NCI-H226 (cell line): ENCODE data around the gene NCBP3.
A peak's percentile ranks its signal among the peaks of the same experiment; 100 is the strongest.
"Not testable (repeated sequence)": the region's sequence is repeated elsewhere in the genome, so short reads cannot be mapped to it uniquely, and the experiment has no call there.

Experiments used
- DNase-seq: peaks from one replicate; pipeline ENCODE4 v3.0.0-alpha.2; 2015

NCBP3 gene

GRCh38 chr17:3846437-3847164 lies 555 bp upstream of the NCBP3 start:
- no peak for DNase-seq

- DNase-seq, result no peak
Observed at GRCh38 chr17:3845291-3845620, 790 bp downstream of the NCBP3 start.

- not testable (repeated sequence) for DNase-seq
Observed at GRCh38 chr17:3844556-3844955, 1.5 kb downstream of the NCBP3 start.

GRCh38 chr17:3843935-3844516 lies 2.0 kb downstream of the NCBP3 start:
- peak; percentile 16 for DNase-seq

GRCh38 chr17:3838206-3838605 lies 7.8 kb downstream of the NCBP3 start:
- DNase-seq, result no peak

- DNase-seq, result no peak
Observed at GRCh38 chr17:3836551-3836950, 9.5 kb downstream of the NCBP3 start.

GRCh38 chr17:3835410-3836229 lies 10.4 kb downstream of the NCBP3 start:
- DNase-seq, result no peak

- no peak for DNase-seq
Observed at GRCh38 chr17:3834811-3835210, 11.2 kb downstream of the NCBP3 start.

- DNase-seq, result no peak
Observed at GRCh38 chr17:3828852-3829232, 17.2 kb downstream of the NCBP3 start.

GRCh38 chr17:3828151-3828851 lies 17.7 kb downstream of the NCBP3 start:
- DNase-seq, result no peak

GRCh38 chr17:3827124-3827773 lies 18.8 kb downstream of the NCBP3 start:
- peak; percentile 20 for DNase-seq

- no peak for DNase-seq
Observed at GRCh38 chr17:3826191-3826590, 19.9 kb downstream of the NCBP3 start.

GRCh38 chr17:3821101-3821500 lies 24.9 kb downstream of the NCBP3 start:
- DNase-seq, result no peak

- no peak for DNase-seq
Observed at GRCh38 chr17:3818786-3819185, 27.3 kb downstream of the NCBP3 start.

GRCh38 chr17:3817851-3818605 lies 28.0 kb downstream of the NCBP3 start:
- DNase-seq, result no peak

GRCh38 chr17:3815925-3816324 lies 30.1 kb downstream of the NCBP3 start:
- DNase-seq, result no peak

GRCh38 chr17:3815122-3815521 lies 30.9 kb downstream of the NCBP3 start:
- DNase-seq, result no peak

- DNase-seq, result no peak
Observed at GRCh38 chr17:3814361-3814760, 31.7 kb downstream of the NCBP3 start.

GRCh38 chr17:3813171-3813570 lies 32.9 kb downstream of the NCBP3 start:
- no peak for DNase-seq

- DNase-seq, result peak; percentile 84
Observed at GRCh38 chr17:3812771-3813170, 33.3 kb downstream of the NCBP3 start.

- DNase-seq, result peak; percentile 48
Observed at GRCh38 chr17:3812284-3812683, 33.8 kb downstream of the NCBP3 start.

- no peak for DNase-seq
Observed at GRCh38 chr17:3810019-3810418, 36.0 kb downstream of the NCBP3 start.
